DND-41 (cell line): ENCODE results near the gene CMTM3.

ENCODE experiments used
- ATAC-seq: fragments of 200-7000 bp; cut with Tn5 transposase; 3 replicates; pipeline ENCODE4 v1.9.1; 2021; ENCODE audit warnings: low read depth; ENCODE audit not compliant: insufficient read depth
- DNase-seq: peaks from one replicate; pipeline ENCODE4 v3.0.0-alpha.2; 2020
- H2AFZ ChIP-seq: 2 replicates; pipeline ENCODE4 v1.6.0; 2012; ENCODE audit warnings: low read depth, low read length
- H3K27ac ChIP-seq: 2 replicates; pipeline ENCODE4 v1.5.1; 2012; ENCODE audit warnings: low read length, inconsistent platforms
- H3K27me3 ChIP-seq: fragments of 200-600 bp; sonication (generic); 2 replicates; pipeline ENCODE4 v1.6.0; 2012; ENCODE audit warnings: low read length, mild to moderate bottlenecking, inconsistent platforms; ENCODE audit not compliant: insufficient read depth, poor library complexity
- H3K36me3 ChIP-seq: 2 replicates; pipeline ENCODE4 v1.5.1; 2012; ENCODE audit warnings: low read length, inconsistent platforms; ENCODE audit not compliant: insufficient read depth
- H3K4me1 ChIP-seq: 2 replicates; pipeline ENCODE4 v1.5.1; 2012; ENCODE audit warnings: mild to moderate bottlenecking, low read length; ENCODE audit not compliant: insufficient read depth
- H3K4me2 ChIP-seq: 2 replicates; pipeline ENCODE4 v1.6.0; 2012; ENCODE audit warnings: mild to moderate bottlenecking, moderate library complexity, low read length, inconsistent platforms; ENCODE audit not compliant: insufficient read depth
- H3K4me3 ChIP-seq, 2 experiments: fragments of 200-600 bp in 1 of 2; shearing (Covaris generic) in 1 of 2; 2 replicates each; pipeline ENCODE4 v1.5.1; 2012 to 2016; ENCODE audit warnings: inconsistent platforms in 2 of 2, low read length in 2 of 2, mild to moderate bottlenecking in 2 of 2, low read depth in 1 of 2, moderate library complexity in 1 of 2
- H3K79me2 ChIP-seq: 2 replicates; pipeline ENCODE4 v1.6.0; 2012; ENCODE audit warnings: low read length, inconsistent platforms; ENCODE audit not compliant: insufficient read depth
- H3K9ac ChIP-seq: 2 replicates; pipeline ENCODE4 v1.6.0; 2012; ENCODE audit warnings: low read depth, mild to moderate bottlenecking, inconsistent platforms, low read length, moderate library complexity
- H3K9me3 ChIP-seq: 2 replicates; pipeline ENCODE4 v1.5.1; 2012; ENCODE audit warnings: low read length, moderate library complexity, mild to moderate bottlenecking, inconsistent platforms; ENCODE audit not compliant: insufficient read depth, severe bottlenecking
- H4K20me1 ChIP-seq: 2 replicates; pipeline ENCODE4 v1.6.0; 2012; ENCODE audit warnings: low read length; ENCODE audit not compliant: insufficient read depth
- CTCF ChIP-seq: IDR thresholded peaks from 2 replicates; pipeline ENCODE4 v1.5.1; 2012; ENCODE audit warnings: borderline replicate concordance, low read length, moderate library complexity, mild to moderate bottlenecking; ENCODE audit not compliant: poor library complexity, severe bottlenecking; ENCODE audit errors: extremely low read depth
- EZH2 ChIP-seq: IDR thresholded peaks from 3 replicates; pipeline ENCODE4 v1.6.1; 2012; ENCODE audit warnings: borderline replicate concordance, low read depth, mild to moderate bottlenecking, moderate library complexity, low read length, inconsistent platforms; ENCODE audit not compliant: severe bottlenecking

The CMTM3 gene

GRCh38 chr16:66651965-66652364 is 47.5 kb downstream of the CMTM3 start:
- H3K4me3 ChIP-seq, result no peak overlapping the region
- no peaks in the 10 kb centered on the region for H4K20me1 ChIP-seq
- no peaks in the 10 kb centered on the region for H3K36me3 ChIP-seq
- H3K4me2 ChIP-seq, result peak overlapping the region; percentile 69
- H2AFZ ChIP-seq, result peak overlapping the region; percentile 96
- no peaks in the 10 kb centered on the region for H3K9me3 ChIP-seq
- H3K4me1 ChIP-seq, result peaks cover 17% of the 10 kb centered on the region
- no peak overlapping the region for H3K27ac ChIP-seq
- no peak for DNase-seq
- no peak for ATAC-seq
- no peaks in the 10 kb centered on the region for H3K79me2 ChIP-seq
- no peak overlapping the region for H3K9ac ChIP-seq
- no peak for TF ChIP-seq EZH2
- H3K27me3 ChIP-seq, result no peaks in the 10 kb centered on the region

GRCh38 chr16:66652661-66653360 is 48.3 kb downstream of the CMTM3 start:
- TF ChIP-seq EZH2 (no peak), CTCF (no peak)
- H3K79me2 ChIP-seq, result no peaks in the 10 kb centered on the region
- ATAC-seq, result no peak
- H4K20me1 ChIP-seq, result no peaks in the 10 kb centered on the region
- H3K36me3 ChIP-seq, result no peaks in the 10 kb centered on the region
- H3K4me3 ChIP-seq, result no peak overlapping the region
- H2AFZ ChIP-seq, result no peak overlapping the region
- no peaks in the 10 kb centered on the region for H3K27me3 ChIP-seq
- H3K27ac ChIP-seq, result no peak overlapping the region
- H3K9me3 ChIP-seq, result no peaks in the 10 kb centered on the region
- no peak for DNase-seq
- no peak overlapping the region for H3K9ac ChIP-seq
- H3K4me2 ChIP-seq, result no peak overlapping the region
- peaks cover 17% of the 10 kb centered on the region for H3K4me1 ChIP-seq

GRCh38 chr16:66653581-66654350 is 49.3 kb downstream of the CMTM3 start:
- Histone ChIP-seq H3K4me2 (no peak overlapping the region), H3K27me3 (no peaks in the 10 kb centered on the region), H2AFZ (no peak overlapping the region), H3K27ac (no peak overlapping the region), H3K4me1 (peaks cover 17% of the 10 kb centered on the region), H3K4me3 (no peak overlapping the region), H3K79me2 (no peaks in the 10 kb centered on the region), H3K9me3 (no peaks in the 10 kb centered on the region), H3K9ac (no peak overlapping the region), H4K20me1 (no peaks in the 10 kb centered on the region), H3K36me3 (no peaks in the 10 kb centered on the region)
- ATAC-seq (no peak), DNase-seq (no peak)
- TF ChIP-seq EZH2 (no peak), CTCF (no peak)

GRCh38 chr16:66656547-66656946 is 52.0 kb downstream of the CMTM3 start:
- no peak overlapping the region for H3K4me3 ChIP-seq

More at GRCh38 chr16:66656547-66656946, 52.0 kb downstream of the CMTM3 start:
- H3K36me3 ChIP-seq, result no peaks in the 10 kb centered on the region
- H4K20me1 ChIP-seq, result no peaks in the 10 kb centered on the region
- DNase-seq, result no peak
- no peaks in the 10 kb centered on the region for H3K9me3 ChIP-seq
- no peak for TF ChIP-seq CTCF
- no peak for TF ChIP-seq EZH2
- peaks cover 5% of the 10 kb centered on the region for H3K4me1 ChIP-seq
- no peaks in the 10 kb centered on the region for H3K27me3 ChIP-seq
- no peak overlapping the region for H3K4me2 ChIP-seq
- no peak for ATAC-seq
- H3K9ac ChIP-seq, result no peak overlapping the region
- no peak overlapping the region for H2AFZ ChIP-seq
- no peak overlapping the region for H3K27ac ChIP-seq
- no peaks in the 10 kb centered on the region for H3K79me2 ChIP-seq
